OCI-LY1 (cell line): ENCODE measurements around the gene MRTFA.

Source experiments
- H2AFZ ChIP-seq: fragments of 200-600 bp; sonication (generic), shearing (Covaris generic); 2 replicates; pipeline ENCODE4 v1.6.0; 2014; ENCODE audit warnings: antibody characterized with exemption, mild to moderate bottlenecking, low read length
- H3F3A ChIP-seq: fragments of 200-600 bp; sonication (generic), shearing (Covaris generic); 2 replicates; pipeline ENCODE4 v1.6.0; 2014; ENCODE audit warnings: mild to moderate bottlenecking, antibody characterized with exemption, low read length, moderate library complexity; ENCODE audit not compliant: insufficient read depth
- H3K27ac ChIP-seq: fragments of 200-600 bp; sonication (generic); 2 replicates; pipeline ENCODE4 v1.5.1; 2014; ENCODE audit warnings: low read length, mixed run types, mild to moderate bottlenecking, low read depth; ENCODE audit not compliant: poor library complexity, severe bottlenecking
- H3K27me3 ChIP-seq: fragments of 200-600 bp; sonication (generic); 2 replicates; pipeline ENCODE4 v1.6.0; 2014; ENCODE audit warnings: antibody characterized with exemption, mild to moderate bottlenecking, low read length, moderate library complexity; ENCODE audit not compliant: insufficient read depth
- H3K36me3 ChIP-seq: fragments of 200-600 bp; sonication (generic); 2 replicates; pipeline ENCODE4 v1.6.1; 2014; ENCODE audit warnings: mild to moderate bottlenecking, antibody characterized with exemption, low read length, moderate library complexity, mixed read lengths; ENCODE audit not compliant: insufficient read depth
- H3K4me1 ChIP-seq: fragments of 200-600 bp; sonication (generic); 2 replicates; pipeline ENCODE4 v1.5.1; 2014; ENCODE audit warnings: mild to moderate bottlenecking, low read length, moderate library complexity; ENCODE audit not compliant: insufficient read depth, severe bottlenecking
- H3K4me2 ChIP-seq: fragments of 200-600 bp; sonication (generic), shearing (Covaris generic); 2 replicates; pipeline ENCODE4 v1.6.1; 2014; ENCODE audit warnings: low read length
- H3K4me3 ChIP-seq: fragments of 200-600 bp; sonication (generic); 2 replicates; pipeline ENCODE4 v1.5.1; 2014; ENCODE audit warnings: low read length, low read depth, mild to moderate bottlenecking, mixed read lengths; ENCODE audit not compliant: poor library complexity, severe bottlenecking
- H3K79me2 ChIP-seq: fragments of 200-600 bp; shearing (Covaris generic); 2 replicates; pipeline ENCODE4 v1.6.1; 2016; ENCODE audit warnings: mixed run types, low read length, mixed read lengths; ENCODE audit not compliant: insufficient read depth
- H3K9ac ChIP-seq: fragments of 200-600 bp; sonication (generic), shearing (Covaris generic); 2 replicates; pipeline ENCODE4 v1.6.1; 2014; ENCODE audit warnings: mild to moderate bottlenecking, low read length, mixed read lengths
- H3K9me2 ChIP-seq: fragments of 200-600 bp; sonication (generic), shearing (Covaris generic); 2 replicates; pipeline ENCODE4 v1.6.1; 2014; ENCODE audit warnings: low read depth, mild to moderate bottlenecking, low read length, mixed read lengths
- H3K9me3 ChIP-seq: fragments of 200-600 bp; shearing (Covaris generic); 2 replicates; pipeline ENCODE4 v1.6.1; 2014; ENCODE audit warnings: low read length, mixed read lengths
- H4K20me1 ChIP-seq: fragments of 200-600 bp; sonication (generic), shearing (Covaris generic); 2 replicates; pipeline ENCODE4 v1.6.0; 2016; ENCODE audit warnings: mild to moderate bottlenecking, low read length; ENCODE audit not compliant: insufficient read depth
- CTCF ChIP-seq: fragments of 200-600 bp; sonication (generic), shearing (Covaris generic); IDR thresholded peaks from 2 replicates; pipeline ENCODE4 v1.5.1; 2017; ENCODE audit warnings: mild to moderate bottlenecking, antibody characterized with exemption, low read length, moderate library complexity, mixed read lengths
- EZH2 ChIP-seq: fragments of 200-600 bp; sonication (generic), shearing (Covaris generic); IDR thresholded peaks from 2 replicates; pipeline ENCODE4 v1.8.0; 2017; ENCODE audit warnings: borderline replicate concordance, mixed run types, mild to moderate bottlenecking, antibody characterized with exemption, low read length, moderate library complexity, mixed read lengths

The MRTFA gene

GRCh38 chr22:40377931-40378330 is 258.6 kb downstream of the MRTFA start:
- TF ChIP-seq CTCF (no peak), EZH2 (no peak)
- no peaks in the 10 kb centered on the region for H3K9me2 ChIP-seq
- H3K9me3 ChIP-seq: no peaks in the 10 kb centered on the region
- no peak overlapping the region; the same call in 1 of the 2 replicates for H3K9ac ChIP-seq
- H3K27ac ChIP-seq: peak overlapping the region; percentile 93
- no peak overlapping the region for H2AFZ ChIP-seq
- H3K4me1 ChIP-seq: peaks cover 72% of the 10 kb centered on the region
- H3K27me3 ChIP-seq: no peaks in the 10 kb centered on the region
- H3K4me3 ChIP-seq: no peak overlapping the region
- no peaks in the 10 kb centered on the region for H4K20me1 ChIP-seq
- peaks cover 3% of the 10 kb centered on the region; the same call in 1 of the 2 replicates for H3F3A ChIP-seq
- peak overlapping the region; percentile 17; the same call in 1 of the 2 replicates for H3K4me2 ChIP-seq
- peaks cover 58% of the 10 kb centered on the region for H3K79me2 ChIP-seq
- H3K36me3 ChIP-seq: peaks cover 26% of the 10 kb centered on the region

GRCh38 chr22:40376149-40376548 is 260.4 kb downstream of the MRTFA start:
- H3K4me3 ChIP-seq: peak overlapping the region; percentile 15
- H3K9ac ChIP-seq: peak overlapping the region; percentile 34
- H3K9me3 ChIP-seq: no peaks in the 10 kb centered on the region
- TF ChIP-seq EZH2: no peak
- TF ChIP-seq CTCF: no peak
- H3K4me2 ChIP-seq: peak overlapping the region; percentile 43
- no peaks in the 10 kb centered on the region for H3K27me3 ChIP-seq
- H3K4me1 ChIP-seq: peaks cover 72% of the 10 kb centered on the region
- H2AFZ ChIP-seq: no peak overlapping the region
- peaks cover 54% of the 10 kb centered on the region for H3K79me2 ChIP-seq
- H3K27ac ChIP-seq: peak overlapping the region; percentile 93
- H3K36me3 ChIP-seq: peaks cover 26% of the 10 kb centered on the region
- no peaks in the 10 kb centered on the region for H4K20me1 ChIP-seq
- no peaks in the 10 kb centered on the region for H3K9me2 ChIP-seq
- peaks cover 5% of the 10 kb centered on the region; the same call in 1 of the 2 replicates for H3F3A ChIP-seq

GRCh38 chr22:40374567-40374966 is 262.0 kb downstream of the MRTFA start:
- H3K79me2 ChIP-seq: peaks cover 42% of the 10 kb centered on the region
- peaks cover 8% of the 10 kb centered on the region for H3F3A ChIP-seq
- H3K4me1 ChIP-seq: peaks cover 72% of the 10 kb centered on the region
- H3K27ac ChIP-seq: peak overlapping the region; percentile 93
- no peak overlapping the region for H3K9ac ChIP-seq
- peaks cover 21% of the 10 kb centered on the region; the same call in 1 of the 2 replicates for H3K36me3 ChIP-seq
- TF ChIP-seq EZH2: no peak
- TF ChIP-seq CTCF: no peak
- H4K20me1 ChIP-seq: no peaks in the 10 kb centered on the region
- no peaks in the 10 kb centered on the region for H3K9me2 ChIP-seq
- no peak overlapping the region for H3K4me3 ChIP-seq
- H2AFZ ChIP-seq: no peak overlapping the region
- no peaks in the 10 kb centered on the region for H3K9me3 ChIP-seq
- H3K4me2 ChIP-seq: no peak overlapping the region
- H3K27me3 ChIP-seq: no peaks in the 10 kb centered on the region
